Measurements from ENCODE around the gene CHD5.

CHD5 gene

GRCh38 chr1:6174621-6175410 lies 5.3 kb downstream of the CHD5 start:
- no peak for DNase-seq (ENCODE audit: low spot score)

- no peak for DNase-seq (ENCODE audit: low spot score)
Observed at GRCh38 chr1:6172549-6172948, 7.6 kb downstream of the CHD5 start.

- DNase-seq (ENCODE audit: low spot score), result no peak
Observed at GRCh38 chr1:6171548-6172124, 8.5 kb downstream of the CHD5 start.

- DNase-seq (ENCODE audit: low spot score), result no peak
Observed at GRCh38 chr1:6170742-6171201, 9.3 kb downstream of the CHD5 start.

- DNase-seq (ENCODE audit: low spot score), result no peak
Observed at GRCh38 chr1:6170116-6170741, 9.9 kb downstream of the CHD5 start.

- DNase-seq (ENCODE audit: low spot score), result no peak
Observed at GRCh38 chr1:6168947-6169586, 11.1 kb downstream of the CHD5 start.

- DNase-seq (ENCODE audit: low spot score), result no peak
Observed at GRCh38 chr1:6167391-6168303, 12.5 kb downstream of the CHD5 start.

GRCh38 chr1:6166655-6167390 lies 13.3 kb downstream of the CHD5 start:
- DNase-seq (ENCODE audit: low spot score), result no peak

GRCh38 chr1:6166221-6166620 lies 13.9 kb downstream of the CHD5 start:
- DNase-seq (ENCODE audit: low spot score), result no peak

GRCh38 chr1:6165441-6165985 lies 14.6 kb downstream of the CHD5 start:
- DNase-seq (ENCODE audit: low spot score), result no peak

GRCh38 chr1:6165027-6165426 lies 15.1 kb downstream of the CHD5 start:
- DNase-seq (ENCODE audit: low spot score), result no peak

- no peak for DNase-seq (ENCODE audit: low spot score)
Observed at GRCh38 chr1:6163973-6164617, 16.0 kb downstream of the CHD5 start.

- DNase-seq (ENCODE audit: low spot score), result no peak
Observed at GRCh38 chr1:6163191-6163972, 16.7 kb downstream of the CHD5 start.

GRCh38 chr1:6162773-6163172 lies 17.3 kb downstream of the CHD5 start:
- no peak for DNase-seq (ENCODE audit: low spot score)

- no peak for DNase-seq (ENCODE audit: low spot score)
Observed at GRCh38 chr1:6162341-6162740, 17.8 kb downstream of the CHD5 start.

GRCh38 chr1:6158181-6158580 lies 21.9 kb downstream of the CHD5 start:
- DNase-seq (ENCODE audit: low spot score), result no peak

- no peak for DNase-seq (ENCODE audit: low spot score)
Observed at GRCh38 chr1:6157528-6158174, 22.5 kb downstream of the CHD5 start.

GRCh38 chr1:6157132-6157527 lies 23.0 kb downstream of the CHD5 start:
- DNase-seq (ENCODE audit: low spot score), result no peak

All from globus pallidus (tissue), 1 donor.